Peyer's patch (tissue), 4 donors: ENCODE measurements around the gene MGAT5.

Source experiments
- POLR2A ChIP-seq, 2 donors: fragments of 450-650 bp; IDR thresholded peaks; one replicate each; pipeline ENCODE4 v1.5.1; 2017; ENCODE audit warnings: antibody characterized with exemption in 2 of 2, mild to moderate bottlenecking in 2 of 2, moderate library complexity in 2 of 2
- TF ChIP-seq, protein P1 (sequence below), 6 experiments: fragments of 450-650 bp in 4 of 6; fragments of 200-600 bp in 2 of 6; sonication (generic) in 1 of 6; IDR thresholded peaks; one replicate each; pipeline ENCODE4 v1.5.1; 2017 to 2019; ENCODE audit warnings: antibody characterized with exemption in 6 of 6, mild to moderate bottlenecking in 3 of 6, moderate library complexity in 1 of 6

DNA sequence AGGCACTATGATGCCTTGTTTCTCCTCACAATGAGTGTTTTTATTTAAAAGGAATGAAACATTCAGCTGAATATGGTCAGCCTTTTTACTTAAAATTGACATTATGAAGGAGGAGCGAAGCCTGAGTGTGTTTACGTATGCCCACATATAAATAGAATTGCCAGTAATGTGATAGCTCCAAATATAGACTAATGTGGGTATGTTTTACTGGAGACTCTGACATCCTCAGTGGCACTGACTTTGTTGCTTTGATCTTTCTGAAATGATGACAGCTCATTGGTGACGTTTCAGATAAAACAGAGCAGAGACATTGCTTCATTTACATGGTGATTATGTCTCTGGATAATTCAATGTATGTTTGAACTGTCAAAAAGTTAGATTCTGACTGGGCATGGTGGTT is 167.0 kb downstream of the MGAT5 start:
- TF ChIP-seq, protein P1, sequence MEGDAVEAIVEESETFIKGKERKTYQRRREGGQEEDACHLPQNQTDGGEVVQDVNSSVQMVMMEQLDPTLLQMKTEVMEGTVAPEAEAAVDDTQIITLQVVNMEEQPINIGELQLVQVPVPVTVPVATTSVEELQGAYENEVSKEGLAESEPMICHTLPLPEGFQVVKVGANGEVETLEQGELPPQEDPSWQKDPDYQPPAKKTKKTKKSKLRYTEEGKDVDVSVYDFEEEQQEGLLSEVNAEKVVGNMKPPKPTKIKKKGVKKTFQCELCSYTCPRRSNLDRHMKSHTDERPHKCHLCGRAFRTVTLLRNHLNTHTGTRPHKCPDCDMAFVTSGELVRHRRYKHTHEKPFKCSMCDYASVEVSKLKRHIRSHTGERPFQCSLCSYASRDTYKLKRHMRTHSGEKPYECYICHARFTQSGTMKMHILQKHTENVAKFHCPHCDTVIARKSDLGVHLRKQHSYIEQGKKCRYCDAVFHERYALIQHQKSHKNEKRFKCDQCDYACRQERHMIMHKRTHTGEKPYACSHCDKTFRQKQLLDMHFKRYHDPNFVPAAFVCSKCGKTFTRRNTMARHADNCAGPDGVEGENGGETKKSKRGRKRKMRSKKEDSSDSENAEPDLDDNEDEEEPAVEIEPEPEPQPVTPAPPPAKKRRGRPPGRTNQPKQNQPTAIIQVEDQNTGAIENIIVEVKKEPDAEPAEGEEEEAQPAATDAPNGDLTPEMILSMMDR (IDR thresholded peaks at IDR 0.05) = no peak
- no peak for TF ChIP-seq POLR2A (IDR thresholded peaks at IDR 0.05)
